ENCODE results near the gene MOK. TPM values are rescaled to one million over a fixed set of nuclear protein-coding genes. Genes with fewer than 3 reads are reported as not detected.

Gene MOK
- total RNA-seq, 1 experiment from 2014 or later: 2.8 TPM

- Histone ChIP-seq H3K79me2 (ENCODE audit: insufficient read depth, low read length) (peaks cover 12% of the 10 kb centered on the region; the same call in 1 of the 2 replicates), H3K4ac (ENCODE audit: low read depth, low read length) (no peak overlapping the region), H2BK5ac (ENCODE audit: insufficient read length, low read length) (no peak overlapping the region), H3K79me1 (ENCODE audit: insufficient read depth, low read depth, low read length, poor library complexity, severe bottlenecking) (peaks cover 9% of the 10 kb centered on the region), H3K18ac (ENCODE audit: insufficient read length, low read depth, low read length) (no peak overlapping the region), H3K27me3 (ENCODE audit: insufficient read depth, low read length) (no peaks in the 10 kb centered on the region), H3K14ac (ENCODE audit: insufficient read depth, low read length) (no peak overlapping the region), H4K5ac (ENCODE audit: insufficient read length, low read depth, low read length) (no peak overlapping the region), H4K91ac (ENCODE audit: insufficient read length, low read depth, low read length) (no peak overlapping the region), H3K27ac (ENCODE audit: insufficient read length, low read depth, low read length) (no peak overlapping the region), H3K9me3 (ENCODE audit: control insufficient read depth, low read depth, low read length) (no peaks in the 10 kb centered on the region), H3K23ac (ENCODE audit: insufficient read length, low read depth, low read length) (no peak overlapping the region), H2AFZ (ENCODE audit: low read length) (no peak overlapping the region), H3K23me2 (ENCODE audit: insufficient read length, low read depth, low read length, poor library complexity, severe bottlenecking) (no peaks in the 10 kb centered on the region), H2BK120ac (ENCODE audit: low read depth, low read length, poor library complexity, severe bottlenecking) (no peak overlapping the region), H3K9ac (ENCODE audit: extremely low read depth, insufficient read length, low read length) (no peak overlapping the region), H2BK20ac (ENCODE audit: low read depth, low read length, poor library complexity, severe bottlenecking) (no peak overlapping the region), H4K8ac (replicated peaks; ENCODE audit: insufficient read length, low read depth, low read length) (no peak overlapping the region), H4K20me1 (ENCODE audit: control insufficient read depth, insufficient read depth, insufficient read length) (no peaks in the 10 kb centered on the region), H3K4me2 (ENCODE audit: insufficient read depth, insufficient read length, low read length) (no peak overlapping the region), H2AK5ac (ENCODE audit: insufficient read length, low read length) (no peak overlapping the region), H2BK15ac (ENCODE audit: low read depth, low read length) (no peak overlapping the region), H2BK12ac (ENCODE audit: insufficient read length, low read depth, low read length) (no peak overlapping the region), H3K4me1 (ENCODE audit: insufficient read depth, low read length) (peaks cover 3% of the 10 kb centered on the region; the same call in 1 of the 2 replicates), H3T11ph (ENCODE audit: low read length) (no peak overlapping the region), H3K56ac (ENCODE audit: insufficient read length, low read depth, low read length) (no peak overlapping the region)
- no peak for DNase-seq
- H3K27me3 Mint-ChIP-seq (ENCODE audit: low read depth): no peaks in the 10 kb centered on the region
- no peak overlapping the region for H3K27ac Mint-ChIP-seq
- no peak overlapping the region for H3K4me3 Mint-ChIP-seq
- no CpG with 5 or more reads among the region's 1 CpG for WGBS (ENCODE audit: extremely low coverage, insufficient read length, low lambda C conversion rate)
- no peak for TF ChIP-seq CTCF (conservative IDR thresholded peaks at IDR 0.05)
- H3K4me1 Mint-ChIP-seq: peaks cover 30 to 42% of the 10 kb centered on the region in 2 experiments
- no peaks in the 10 kb centered on the region for H3K36me3 Mint-ChIP-seq (ENCODE audit: insufficient read depth in 1 of 3, low read depth in 3 of 3)
- no peaks in the 10 kb centered on the region for H3K9me3 Mint-ChIP-seq
Measured at GRCh38 chr14:102188187-102188586, 116.8 kb downstream of the MOK start.

Data from H9 (cell line).